K562 (cell line): Measurements from ENCODE around the gene LYZL4. TPM values are rescaled to one million over a fixed set of nuclear protein-coding genes. Genes with fewer than 3 reads are reported as not detected.
A peak's percentile ranks its signal among the peaks of the same experiment; 100 is the strongest.

Experiments
- BRD4 ChIP-seq: fragments of 200-600 bp; sonication (generic); IDR thresholded peaks from 2 replicates; pipeline ENCODE4 v1.6.1; 2017; ENCODE audit warnings: inconsistent platforms
- EHMT2 ChIP-seq: fragments of 450-650 bp; IDR thresholded peaks from 2 replicates; pipeline ENCODE4 v1.6.1; 2018; ENCODE audit warnings: antibody characterized with exemption
- EP400 ChIP-seq: fragments of 450-650 bp; IDR thresholded peaks from 2 replicates; pipeline ENCODE4 v1.6.1; 2017; ENCODE audit warnings: antibody characterized with exemption, mild to moderate bottlenecking, moderate library complexity
- ERF ChIP-seq: fragments of 450-650 bp; formaldehyde crosslinking; IDR thresholded peaks from 2 replicates; pipeline ENCODE4 v1.4.0; 2020; ENCODE audit warnings: mild to moderate bottlenecking, mixed read lengths
- HMG20A ChIP-seq: fragments of 450-650 bp; formaldehyde crosslinking; conservative IDR thresholded peaks from 2 replicates; pipeline ENCODE4 v1.4.0; 2020; ENCODE audit warnings: mild to moderate bottlenecking, mixed read lengths
- LEF1 ChIP-seq: fragments of 450-650 bp; IDR thresholded peaks from 2 replicates; pipeline ENCODE4 v1.6.1; 2016; ENCODE audit warnings: mild to moderate bottlenecking
- POLR2AphosphoS2 ChIP-seq: IDR thresholded peaks from 2 replicates; pipeline ENCODE4 v1.6.1; 2012; ENCODE audit warnings: low read length, improper control_type of control experiment
- POLR2AphosphoS5 ChIP-seq: IDR thresholded peaks from 2 replicates; pipeline ENCODE4 v1.6.1; 2011; ENCODE audit warnings: mild to moderate bottlenecking, low read depth, low read length, moderate library complexity; ENCODE audit not compliant: control insufficient read depth, insufficient read depth
- ZNF12 ChIP-seq: sonication (generic); formaldehyde crosslinking; IDR thresholded peaks from 2 replicates; pipeline ENCODE4 v1.4.0; 2020; ENCODE audit warnings: mild to moderate bottlenecking, missing genetic modification reagents
- ZNF165 ChIP-seq: fragments of 250-450 bp; sonication (Bioruptor Pico); IDR thresholded peaks from 2 replicates; pipeline ENCODE4 v1.4.0; 2020; ENCODE audit warnings: borderline replicate concordance
- ZNF41 ChIP-seq: fragments of 250-450 bp; sonication (Bioruptor Pico); conservative IDR thresholded peaks from 2 replicates; pipeline ENCODE4 v1.4.0; 2020; ENCODE audit warnings: mild to moderate bottlenecking
- ZNF696 ChIP-seq: fragments of 250-450 bp; sonication (Bioruptor Pico); conservative IDR thresholded peaks from 2 replicates; pipeline ENCODE4 v1.4.0; 2020; ENCODE audit warnings: mild to moderate bottlenecking, moderate library complexity
- ZNF717 ChIP-seq: fragments of 250-450 bp; sonication (Bioruptor Pico); IDR thresholded peaks from 2 replicates; pipeline ENCODE4 v1.5.0; 2021
- ZNF830 ChIP-seq: fragments of 250-450 bp; sonication (Bioruptor Pico); IDR thresholded peaks from 2 replicates; pipeline ENCODE4 v1.5.0; 2021; ENCODE audit warnings: mild to moderate bottlenecking
- ZSCAN29 ChIP-seq: fragments of 450-650 bp; IDR thresholded peaks from 2 replicates; pipeline ENCODE4 v1.6.1; 2017
- polyA plus RNA-seq, 8 experiments: library from polyadenylated mRNA; depleted of rRNA in 4 of 8; stranded (reverse) in 5 of 8; unstranded in 3 of 8; fragments of >200 nt; fragmentation: Nextera tagmentation in 2 of 8; fragmentation: Illumina TruSeq in 1 of 8; extraction: Ambion mirVana in 2 of 8; extraction: Trizol in 1 of 8; gene quantifications; 2 replicates each; pipeline versions ENCODE4 v1.2.1 to v1.2.3, GENCODE V29; 2011 to 2014; ENCODE audit warnings: inconsistent platforms in 1 of 8, missing spikeins in 1 of 8
- total RNA-seq, 7 experiments: library from RNA; depleted of rRNA in 6 of 7; stranded (reverse); fragments of >200 nt in 6 of 7; fragmentation: Illumina TruSeq in 2 of 7; extraction: Trizol in 2 of 7; gene quantifications; 2 replicates each; pipeline versions ENCODE4 v1.2.1 to v1.2.3, GENCODE V29; 2011 to 2021; ENCODE audit warnings: low replicate concordance in 1 of 7
- TF ChIP-seq, protein P1 (sequence below): sonication (generic); formaldehyde crosslinking; IDR thresholded peaks from 2 replicates; pipeline ENCODE4 v1.8.1; 2022; ENCODE audit warnings: missing genetic modification reagents
- TF ChIP-seq, protein P2 (sequence below): fragments of 450-650 bp; IDR thresholded peaks from 2 replicates; pipeline ENCODE4 v1.6.1; 2017; ENCODE audit warnings: mild to moderate bottlenecking, moderate library complexity
- TF ChIP-seq, protein P3 (sequence below), 2 experiments: fragments of 450-650 bp; conservative IDR thresholded peaks; 2 replicates each; pipeline ENCODE4 v1.6.1; 2017; ENCODE audit warnings: mild to moderate bottlenecking in 2 of 2, moderate library complexity in 2 of 2
- TF ChIP-seq, protein P4 (sequence below): sonication (generic); formaldehyde crosslinking; IDR thresholded peaks from 2 replicates; pipeline ENCODE4 v1.8.0; 2022; ENCODE audit warnings: mild to moderate bottlenecking, low read depth, missing genetic modification reagents

Gene LYZL4
- total and polyA plus RNA-seq, 9 of the 15 experiments (the other 6 are each of a cell fraction or from before 2014, with no cell fraction given) = not detected

DNA sequence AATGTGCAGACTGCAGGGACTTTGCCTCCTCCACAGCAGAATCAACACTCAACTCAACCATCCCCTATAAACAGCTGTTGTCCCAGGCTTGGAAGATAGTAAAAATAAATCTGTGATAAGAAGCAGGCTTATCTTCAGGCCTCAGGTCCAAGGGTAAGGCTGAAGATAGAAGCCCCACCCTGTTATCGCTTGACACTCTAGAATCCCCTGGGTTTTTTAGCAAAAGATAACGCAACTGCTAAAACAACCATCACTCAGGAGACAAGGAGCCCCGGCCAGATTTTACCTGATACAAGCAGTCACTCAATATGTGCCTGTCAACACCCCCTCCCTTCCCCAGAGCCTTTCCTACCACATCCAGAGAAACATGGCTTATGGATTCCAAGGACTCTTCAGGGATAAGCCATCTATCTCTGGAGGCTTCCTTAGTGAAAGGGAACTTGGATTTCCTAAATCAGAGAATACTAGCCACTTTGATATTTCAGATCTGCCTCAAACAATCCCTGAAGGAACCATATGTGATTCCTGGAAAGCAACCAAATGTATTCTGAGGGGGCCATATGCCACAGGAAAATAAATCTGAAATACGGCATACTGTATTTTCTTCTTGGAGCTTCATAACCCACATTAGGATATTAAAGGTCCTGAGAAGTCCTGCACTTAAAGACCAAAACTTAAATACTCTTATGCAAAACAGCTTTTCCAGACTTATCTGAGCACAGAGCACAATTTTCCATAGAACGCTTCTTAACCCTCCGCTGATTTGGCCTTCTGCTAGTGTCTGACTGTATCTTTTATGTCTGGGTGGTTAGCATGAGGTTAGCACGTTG, 60.4 kb downstream of the LYZL4 start (continued):
- TF ChIP-seq, protein P1, sequence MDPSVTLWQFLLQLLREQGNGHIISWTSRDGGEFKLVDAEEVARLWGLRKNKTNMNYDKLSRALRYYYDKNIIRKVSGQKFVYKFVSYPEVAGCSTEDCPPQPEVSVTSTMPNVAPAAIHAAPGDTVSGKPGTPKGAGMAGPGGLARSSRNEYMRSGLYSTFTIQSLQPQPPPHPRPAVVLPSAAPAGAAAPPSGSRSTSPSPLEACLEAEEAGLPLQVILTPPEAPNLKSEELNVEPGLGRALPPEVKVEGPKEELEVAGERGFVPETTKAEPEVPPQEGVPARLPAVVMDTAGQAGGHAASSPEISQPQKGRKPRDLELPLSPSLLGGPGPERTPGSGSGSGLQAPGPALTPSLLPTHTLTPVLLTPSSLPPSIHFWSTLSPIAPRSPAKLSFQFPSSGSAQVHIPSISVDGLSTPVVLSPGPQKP = no peak
- no peak for TF ChIP-seq EHMT2
- TF ChIP-seq POLR2AphosphoS2 = no peak
- TF ChIP-seq BRD4 = no peak
- TF ChIP-seq LEF1 = peak; percentile 37; the same call in 1 of the 2 replicates
- peak; percentile 75; the same call in 1 of the 2 replicates for TF ChIP-seq ZNF41
- TF ChIP-seq, protein P2, sequence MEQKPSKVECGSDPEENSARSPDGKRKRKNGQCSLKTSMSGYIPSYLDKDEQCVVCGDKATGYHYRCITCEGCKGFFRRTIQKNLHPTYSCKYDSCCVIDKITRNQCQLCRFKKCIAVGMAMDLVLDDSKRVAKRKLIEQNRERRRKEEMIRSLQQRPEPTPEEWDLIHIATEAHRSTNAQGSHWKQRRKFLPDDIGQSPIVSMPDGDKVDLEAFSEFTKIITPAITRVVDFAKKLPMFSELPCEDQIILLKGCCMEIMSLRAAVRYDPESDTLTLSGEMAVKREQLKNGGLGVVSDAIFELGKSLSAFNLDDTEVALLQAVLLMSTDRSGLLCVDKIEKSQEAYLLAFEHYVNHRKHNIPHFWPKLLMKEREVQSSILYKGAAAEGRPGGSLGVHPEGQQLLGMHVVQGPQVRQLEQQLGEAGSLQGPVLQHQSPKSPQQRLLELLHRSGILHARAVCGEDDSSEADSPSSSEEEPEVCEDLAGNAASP = no peak
- TF ChIP-seq ZNF12 (CRISPR knock-in tag) = no peak
- no peak for TF ChIP-seq EP400
- TF ChIP-seq ERF (CRISPR knock-in tag) = peak; percentile 49; the same call in 1 of the 2 replicates
- TF ChIP-seq, protein P3, sequence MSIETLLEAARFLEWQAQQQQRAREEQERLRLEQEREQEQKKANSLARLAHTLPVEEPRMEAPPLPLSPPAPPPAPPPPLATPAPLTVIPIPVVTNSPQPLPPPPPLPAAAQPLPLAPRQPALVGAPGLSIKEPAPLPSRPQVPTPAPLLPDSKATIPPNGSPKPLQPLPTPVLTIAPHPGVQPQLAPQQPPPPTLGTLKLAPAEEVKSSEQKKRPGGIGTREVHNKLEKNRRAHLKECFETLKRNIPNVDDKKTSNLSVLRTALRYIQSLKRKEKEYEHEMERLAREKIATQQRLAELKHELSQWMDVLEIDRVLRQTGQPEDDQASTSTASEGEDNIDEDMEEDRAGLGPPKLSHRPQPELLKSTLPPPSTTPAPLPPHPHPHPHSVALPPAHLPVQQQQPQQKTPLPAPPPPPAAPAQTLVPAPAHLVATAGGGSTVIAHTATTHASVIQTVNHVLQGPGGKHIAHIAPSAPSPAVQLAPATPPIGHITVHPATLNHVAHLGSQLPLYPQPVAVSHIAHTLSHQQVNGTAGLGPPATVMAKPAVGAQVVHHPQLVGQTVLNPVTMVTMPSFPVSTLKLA (conservative IDR thresholded peaks at IDR 0.05) = no peak
- TF ChIP-seq ZNF717 = no peak
- TF ChIP-seq ZNF696 (CRISPR knock-in tag) = no peak
- TF ChIP-seq, protein P4, sequence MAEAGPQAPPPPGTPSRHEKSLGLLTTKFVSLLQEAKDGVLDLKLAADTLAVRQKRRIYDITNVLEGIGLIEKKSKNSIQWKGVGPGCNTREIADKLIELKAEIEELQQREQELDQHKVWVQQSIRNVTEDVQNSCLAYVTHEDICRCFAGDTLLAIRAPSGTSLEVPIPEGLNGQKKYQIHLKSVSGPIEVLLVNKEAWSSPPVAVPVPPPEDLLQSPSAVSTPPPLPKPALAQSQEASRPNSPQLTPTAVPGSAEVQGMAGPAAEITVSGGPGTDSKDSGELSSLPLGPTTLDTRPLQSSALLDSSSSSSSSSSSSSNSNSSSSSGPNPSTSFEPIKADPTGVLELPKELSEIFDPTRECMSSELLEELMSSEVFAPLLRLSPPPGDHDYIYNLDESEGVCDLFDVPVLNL (CRISPR knock-in tag) = no peak
- TF ChIP-seq ZNF165 (CRISPR knock-in tag) = no peak
- no peak for TF ChIP-seq ZNF830 (CRISPR knock-in tag)
- peak; percentile 75; the same call in 1 of the 2 replicates for TF ChIP-seq POLR2AphosphoS5
- no peak for TF ChIP-seq ZSCAN29
- TF ChIP-seq HMG20A (CRISPR knock-in tag) = peak; percentile 93
